ENCODE measurements around the gene ANTXR2.

ANTXR2 gene

DNA sequence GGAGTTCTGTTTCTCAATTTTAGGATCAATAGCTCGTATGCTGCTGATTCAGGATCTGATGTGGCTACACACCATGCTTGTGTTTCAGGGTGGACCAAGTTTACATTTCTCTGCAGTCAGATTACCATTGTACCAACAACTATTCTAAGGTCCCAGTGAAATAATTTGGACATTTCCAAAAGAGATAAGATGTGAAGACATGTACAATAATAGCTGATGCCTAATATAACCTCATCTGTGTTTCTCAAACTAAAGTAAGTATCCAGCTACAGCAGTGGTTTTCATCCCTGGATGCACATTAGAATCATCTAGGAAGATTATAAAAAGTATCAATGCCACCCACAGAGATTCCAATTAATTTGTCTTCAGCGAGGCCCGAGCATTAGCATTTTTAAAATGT, 209.7 kb downstream of the ANTXR2 start:
- TF ChIP-seq, protein P1, sequence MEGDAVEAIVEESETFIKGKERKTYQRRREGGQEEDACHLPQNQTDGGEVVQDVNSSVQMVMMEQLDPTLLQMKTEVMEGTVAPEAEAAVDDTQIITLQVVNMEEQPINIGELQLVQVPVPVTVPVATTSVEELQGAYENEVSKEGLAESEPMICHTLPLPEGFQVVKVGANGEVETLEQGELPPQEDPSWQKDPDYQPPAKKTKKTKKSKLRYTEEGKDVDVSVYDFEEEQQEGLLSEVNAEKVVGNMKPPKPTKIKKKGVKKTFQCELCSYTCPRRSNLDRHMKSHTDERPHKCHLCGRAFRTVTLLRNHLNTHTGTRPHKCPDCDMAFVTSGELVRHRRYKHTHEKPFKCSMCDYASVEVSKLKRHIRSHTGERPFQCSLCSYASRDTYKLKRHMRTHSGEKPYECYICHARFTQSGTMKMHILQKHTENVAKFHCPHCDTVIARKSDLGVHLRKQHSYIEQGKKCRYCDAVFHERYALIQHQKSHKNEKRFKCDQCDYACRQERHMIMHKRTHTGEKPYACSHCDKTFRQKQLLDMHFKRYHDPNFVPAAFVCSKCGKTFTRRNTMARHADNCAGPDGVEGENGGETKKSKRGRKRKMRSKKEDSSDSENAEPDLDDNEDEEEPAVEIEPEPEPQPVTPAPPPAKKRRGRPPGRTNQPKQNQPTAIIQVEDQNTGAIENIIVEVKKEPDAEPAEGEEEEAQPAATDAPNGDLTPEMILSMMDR (IDR thresholded peaks at IDR 0.05; ENCODE audit: low read length): no peak
- TF ChIP-seq EZH2 (optimal IDR thresholded peaks at IDR 0.05; ENCODE audit: low read depth, low read length) (no peak), EZH2phosphoT487 (IDR thresholded peaks at IDR 0.05; ENCODE audit: low read length) (no peak)
- no peak overlapping the region for H2AFZ ChIP-seq (ENCODE audit: low read length)
- no peak overlapping the region for H3K4me3 ChIP-seq (ENCODE audit: low read length)
- no peak overlapping the region for H3K27ac ChIP-seq (ENCODE audit: low read length)
- H3K27me3 ChIP-seq (replicated peaks; ENCODE audit: insufficient read depth, low read length): no peaks in the 10 kb centered on the region
- no peak overlapping the region for H3K9ac ChIP-seq (ENCODE audit: low read length)
- no peaks in the 10 kb centered on the region for H3F3A ChIP-seq (ENCODE audit: insufficient read depth, low read length)
- H3K9me2 ChIP-seq (replicated peaks; ENCODE audit: insufficient read depth, low read length): no peaks in the 10 kb centered on the region
- H3K79me2 ChIP-seq (ENCODE audit: low read length): no peaks in the 10 kb centered on the region
- H3K4me2 ChIP-seq (ENCODE audit: low read depth, low read length): no peak overlapping the region
- H3K9me3 ChIP-seq (replicated peaks; ENCODE audit: insufficient read depth, low read length): no peaks in the 10 kb centered on the region
- no peaks in the 10 kb centered on the region for H3K36me3 ChIP-seq (replicated peaks; ENCODE audit: insufficient read depth, low read length)
- no peaks in the 10 kb centered on the region for H4K20me1 ChIP-seq (ENCODE audit: insufficient read depth, low read length)
- no peaks in the 10 kb centered on the region for H3K4me1 ChIP-seq (ENCODE audit: low read length)
- DNase-seq: no peak

- Histone ChIP-seq H3K79me2 (ENCODE audit: low read length) (no peaks in the 10 kb centered on the region), H3K4me3 (ENCODE audit: low read length) (no peak overlapping the region), H3K27me3 (replicated peaks; ENCODE audit: insufficient read depth, low read length) (no peaks in the 10 kb centered on the region), H2AFZ (ENCODE audit: low read length) (no peak overlapping the region), H3K4me2 (ENCODE audit: low read depth, low read length) (no peak overlapping the region), H3K9me2 (replicated peaks; ENCODE audit: insufficient read depth, low read length) (no peaks in the 10 kb centered on the region), H3K4me1 (ENCODE audit: low read length) (no peaks in the 10 kb centered on the region), H3F3A (ENCODE audit: insufficient read depth, low read length) (no peaks in the 10 kb centered on the region), H3K27ac (ENCODE audit: low read length) (no peak overlapping the region), H3K9me3 (replicated peaks; ENCODE audit: insufficient read depth, low read length) (no peaks in the 10 kb centered on the region), H3K9ac (ENCODE audit: low read length) (no peak overlapping the region), H4K20me1 (ENCODE audit: insufficient read depth, low read length) (no peaks in the 10 kb centered on the region), H3K36me3 (replicated peaks; ENCODE audit: insufficient read depth, low read length) (no peaks in the 10 kb centered on the region)
- TF ChIP-seq EZH2 (optimal IDR thresholded peaks at IDR 0.05; ENCODE audit: low read depth, low read length): no peak
- no peak for TF ChIP-seq EZH2phosphoT487 (IDR thresholded peaks at IDR 0.05; ENCODE audit: low read length)
- TF ChIP-seq, protein P1 (IDR thresholded peaks at IDR 0.05; ENCODE audit: low read length): no peak
- no peak for DNase-seq
These were observed 210.2 kb downstream of the ANTXR2 start for GRCh38 chr4:79862821-79863220.

- Histone ChIP-seq H3K4me1 (ENCODE audit: low read length) (no peaks in the 10 kb centered on the region), H3K4me2 (ENCODE audit: low read depth, low read length) (no peak overlapping the region), H3K9ac (ENCODE audit: low read length) (no peak overlapping the region), H3K9me2 (replicated peaks; ENCODE audit: insufficient read depth, low read length) (no peaks in the 10 kb centered on the region), H2AFZ (ENCODE audit: low read length) (no peak overlapping the region), H3K27me3 (replicated peaks; ENCODE audit: insufficient read depth, low read length) (no peaks in the 10 kb centered on the region), H3K27ac (ENCODE audit: low read length) (no peak overlapping the region), H3K79me2 (ENCODE audit: low read length) (no peaks in the 10 kb centered on the region), H3F3A (ENCODE audit: insufficient read depth, low read length) (no peaks in the 10 kb centered on the region), H3K9me3 (replicated peaks; ENCODE audit: insufficient read depth, low read length) (no peaks in the 10 kb centered on the region), H4K20me1 (ENCODE audit: insufficient read depth, low read length) (no peaks in the 10 kb centered on the region), H3K36me3 (replicated peaks; ENCODE audit: insufficient read depth, low read length) (no peaks in the 10 kb centered on the region), H3K4me3 (ENCODE audit: low read length) (no peak overlapping the region)
- no peak for DNase-seq
- no peak for TF ChIP-seq EZH2 (optimal IDR thresholded peaks at IDR 0.05; ENCODE audit: low read depth, low read length)
- TF ChIP-seq EZH2phosphoT487 (IDR thresholded peaks at IDR 0.05; ENCODE audit: low read length): no peak
- TF ChIP-seq, protein P1 (IDR thresholded peaks at IDR 0.05; ENCODE audit: low read length): no peak
These were observed 215.2 kb downstream of the ANTXR2 start for GRCh38 chr4:79857811-79858210.

Data from MM.1S (cell line).